ENCODE results near the gene AMBRA1.

The AMBRA1 gene, protein sequence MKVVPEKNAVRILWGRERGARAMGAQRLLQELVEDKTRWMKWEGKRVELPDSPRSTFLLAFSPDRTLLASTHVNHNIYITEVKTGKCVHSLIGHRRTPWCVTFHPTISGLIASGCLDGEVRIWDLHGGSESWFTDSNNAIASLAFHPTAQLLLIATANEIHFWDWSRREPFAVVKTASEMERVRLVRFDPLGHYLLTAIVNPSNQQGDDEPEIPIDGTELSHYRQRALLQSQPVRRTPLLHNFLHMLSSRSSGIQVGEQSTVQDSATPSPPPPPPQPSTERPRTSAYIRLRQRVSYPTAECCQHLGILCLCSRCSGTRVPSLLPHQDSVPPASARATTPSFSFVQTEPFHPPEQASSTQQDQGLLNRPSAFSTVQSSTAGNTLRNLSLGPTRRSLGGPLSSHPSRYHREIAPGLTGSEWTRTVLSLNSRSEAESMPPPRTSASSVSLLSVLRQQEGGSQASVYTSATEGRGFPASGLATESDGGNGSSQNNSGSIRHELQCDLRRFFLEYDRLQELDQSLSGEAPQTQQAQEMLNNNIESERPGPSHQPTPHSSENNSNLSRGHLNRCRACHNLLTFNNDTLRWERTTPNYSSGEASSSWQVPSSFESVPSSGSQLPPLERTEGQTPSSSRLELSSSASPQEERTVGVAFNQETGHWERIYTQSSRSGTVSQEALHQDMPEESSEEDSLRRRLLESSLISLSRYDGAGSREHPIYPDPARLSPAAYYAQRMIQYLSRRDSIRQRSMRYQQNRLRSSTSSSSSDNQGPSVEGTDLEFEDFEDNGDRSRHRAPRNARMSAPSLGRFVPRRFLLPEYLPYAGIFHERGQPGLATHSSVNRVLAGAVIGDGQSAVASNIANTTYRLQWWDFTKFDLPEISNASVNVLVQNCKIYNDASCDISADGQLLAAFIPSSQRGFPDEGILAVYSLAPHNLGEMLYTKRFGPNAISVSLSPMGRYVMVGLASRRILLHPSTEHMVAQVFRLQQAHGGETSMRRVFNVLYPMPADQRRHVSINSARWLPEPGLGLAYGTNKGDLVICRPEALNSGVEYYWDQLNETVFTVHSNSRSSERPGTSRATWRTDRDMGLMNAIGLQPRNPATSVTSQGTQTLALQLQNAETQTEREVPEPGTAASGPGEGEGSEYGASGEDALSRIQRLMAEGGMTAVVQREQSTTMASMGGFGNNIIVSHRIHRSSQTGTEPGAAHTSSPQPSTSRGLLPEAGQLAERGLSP (N-terminal part only)

DNA sequence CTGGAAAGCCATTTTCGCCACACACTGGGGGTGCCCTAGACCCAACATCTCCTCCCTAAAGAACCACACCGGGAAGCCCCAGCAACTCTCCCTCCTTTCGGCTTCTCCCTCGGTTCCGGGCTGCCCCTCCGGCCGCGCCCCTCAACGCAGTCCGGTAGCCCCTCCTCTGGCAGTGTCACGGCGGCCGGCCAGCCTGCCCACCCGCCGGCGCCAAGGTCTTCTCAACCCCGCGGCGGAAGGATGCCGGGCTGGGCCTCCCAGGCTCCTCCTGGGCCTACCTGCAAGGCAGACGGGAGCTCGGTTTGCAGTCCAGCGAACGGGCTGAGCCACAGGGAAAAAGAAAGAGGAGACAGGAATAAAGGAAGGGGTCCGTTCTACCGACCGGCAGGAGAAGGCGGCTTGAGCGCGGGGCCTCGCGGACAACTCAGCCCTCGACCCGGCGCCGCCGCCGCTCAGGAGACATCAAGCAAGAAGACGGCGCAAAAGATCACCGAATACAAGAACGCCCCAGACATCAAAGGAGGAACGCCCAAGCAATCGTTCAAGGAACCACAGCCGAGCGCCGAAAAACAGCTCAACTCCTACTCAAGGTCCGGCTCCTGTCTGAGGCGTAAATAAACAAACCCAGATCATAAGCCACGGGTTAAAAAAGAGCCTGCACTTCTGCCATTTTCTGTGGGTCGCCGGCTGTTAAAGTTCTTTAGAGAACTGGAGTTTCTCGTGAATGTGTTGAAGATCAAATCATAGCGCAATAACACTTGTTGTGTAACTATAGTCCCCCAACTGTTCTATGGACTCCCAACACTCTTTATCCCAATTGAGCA lies at the start of gene AMBRA1:
Gene AMBRA1 (minus strand): TSS at position 474 of the 824 bp plus-strand sequence. CDS start 45,643 bp downstream, outside the sequence.
- Histone ChIP-seq H3K27me3 (ENCODE audit: control insufficient read depth in 1 of 2, insufficient read depth in 2 of 2, low read length in 2 of 2) (no peaks in the 10 kb centered on the region), H3K4me1 (ENCODE audit: insufficient read depth, low read length) (peaks cover 30% of the 10 kb centered on the region), H3K36me3 (ENCODE audit: insufficient read depth, low read length) (no peaks in the 10 kb centered on the region), H3K9me3 (ENCODE audit: low read length) (no peaks in the 10 kb centered on the region), H3K4me3 (ENCODE audit: low read depth in 1 of 2, low read length in 2 of 2) (peak within 1 kb of the TSS; percentile 78 to 83), H3K9ac (ENCODE audit: low read length) (peak within 1 kb of the TSS; percentile 81), H3K27ac (ENCODE audit: low read depth, low read length) (peak within 1 kb of the TSS; percentile 86)

DNA sequence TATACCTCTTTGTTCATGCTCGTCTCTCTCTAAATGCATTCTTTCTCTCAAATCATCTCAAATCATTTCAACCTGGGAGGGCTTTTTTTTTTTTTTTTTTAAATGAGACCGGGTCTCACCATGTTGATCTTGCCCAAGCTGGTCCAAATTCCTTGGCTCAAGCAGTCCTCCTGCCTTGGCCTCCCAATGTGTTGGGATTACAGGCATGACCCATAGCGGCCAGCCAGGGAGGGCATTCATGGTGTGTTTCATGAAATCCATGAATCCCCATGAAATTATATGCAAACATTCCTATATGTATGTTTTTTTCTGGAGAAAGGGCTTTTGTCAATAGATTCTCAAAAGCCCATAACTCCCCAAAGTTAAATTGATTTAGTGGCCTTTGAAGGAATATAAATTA lies 49.7 kb upstream of the AMBRA1 start:
- H3K4me1 ChIP-seq (ENCODE audit: insufficient read depth, low read length) = no peaks in the 10 kb centered on the region
- H3K27ac ChIP-seq (ENCODE audit: low read depth, low read length) = no peak overlapping the region
- no peak overlapping the region for H3K9ac ChIP-seq (ENCODE audit: low read length)
- no peak overlapping the region for H3K4me3 ChIP-seq (ENCODE audit: low read depth in 1 of 2, low read length in 2 of 2)
- H3K9me3 ChIP-seq (ENCODE audit: low read length) = no peaks in the 10 kb centered on the region
- no peaks in the 10 kb centered on the region for H3K27me3 ChIP-seq (ENCODE audit: control insufficient read depth in 1 of 2, insufficient read depth in 2 of 2, low read length in 2 of 2)
- peaks cover 29% of the 10 kb centered on the region for H3K36me3 ChIP-seq (ENCODE audit: insufficient read depth, low read length)

DNA sequence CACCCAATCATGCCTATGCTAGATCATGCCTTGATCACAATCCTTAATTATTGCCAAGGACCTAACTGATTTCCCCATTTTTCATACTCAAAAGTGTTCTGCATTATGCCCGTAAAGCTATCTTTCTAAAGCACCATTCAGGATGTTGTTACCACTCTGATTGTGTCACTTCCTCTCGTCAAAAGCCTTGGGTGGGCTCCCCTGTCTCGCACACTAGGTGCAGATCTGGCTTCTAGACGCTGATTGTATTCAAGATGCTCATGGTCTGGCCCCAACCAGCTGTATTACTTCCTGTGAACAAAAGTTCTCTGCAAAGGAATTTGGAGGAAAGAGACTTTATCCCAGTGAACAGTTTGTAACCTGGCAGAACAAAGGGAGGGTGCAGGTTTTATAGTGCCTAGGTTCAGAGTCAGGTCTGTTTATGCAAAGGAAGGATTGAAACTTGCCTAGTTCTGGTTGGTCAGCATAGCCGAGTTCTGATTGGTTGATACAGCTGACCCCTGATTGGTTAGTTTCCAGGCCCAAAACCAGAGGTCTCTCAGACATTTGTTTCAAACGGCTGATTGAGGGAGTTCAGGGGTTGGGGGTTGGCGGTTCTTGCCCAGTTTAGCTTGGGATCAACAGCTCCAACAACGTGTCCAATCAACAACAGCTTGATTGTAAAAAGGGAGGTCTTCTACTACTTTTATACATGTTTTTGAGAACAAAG lies 49.0 kb upstream of the AMBRA1 start:
- Histone ChIP-seq H3K4me1 (ENCODE audit: insufficient read depth, low read length) (no peaks in the 10 kb centered on the region), H3K9ac (ENCODE audit: low read length) (no peak overlapping the region), H3K27ac (ENCODE audit: low read depth, low read length) (no peak overlapping the region), H3K9me3 (ENCODE audit: low read length) (no peaks in the 10 kb centered on the region), H3K36me3 (ENCODE audit: insufficient read depth, low read length) (peaks cover 25% of the 10 kb centered on the region), H3K27me3 (ENCODE audit: control insufficient read depth in 1 of 2, insufficient read depth in 2 of 2, low read length in 2 of 2) (no peaks in the 10 kb centered on the region), H3K4me3 (ENCODE audit: low read depth in 1 of 2, low read length in 2 of 2) (no peak overlapping the region)

DNA sequence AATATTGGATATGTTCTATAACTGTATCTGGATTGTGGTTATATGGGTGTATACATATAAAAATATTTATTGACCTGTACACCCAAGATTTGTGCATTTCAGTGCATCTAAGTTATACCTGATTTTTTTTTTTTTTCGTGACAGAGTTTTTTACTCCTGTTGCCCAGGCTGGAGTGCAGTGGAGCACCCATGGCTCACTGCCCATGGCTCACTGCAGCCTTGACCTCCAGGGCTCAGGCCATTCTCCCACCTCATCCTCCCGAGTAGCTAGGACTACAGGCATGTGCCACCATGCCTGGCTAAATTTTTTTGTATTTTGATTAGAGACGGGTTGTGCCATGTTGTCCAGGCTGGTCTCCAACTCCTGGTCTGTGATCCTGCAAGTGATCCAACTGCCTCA lies 47.8 kb upstream of the AMBRA1 start:
- Histone ChIP-seq H3K9me3 (ENCODE audit: low read length) (no peaks in the 10 kb centered on the region), H3K4me1 (ENCODE audit: insufficient read depth, low read length) (no peaks in the 10 kb centered on the region), H3K36me3 (ENCODE audit: insufficient read depth, low read length) (peaks cover 14% of the 10 kb centered on the region), H3K4me3 (ENCODE audit: low read depth in 1 of 2, low read length in 2 of 2) (no peak overlapping the region), H3K9ac (ENCODE audit: low read length) (no peak overlapping the region), H3K27ac (ENCODE audit: low read depth, low read length) (no peak overlapping the region), H3K27me3 (ENCODE audit: control insufficient read depth in 1 of 2, insufficient read depth in 2 of 2, low read length in 2 of 2) (no peaks in the 10 kb centered on the region)

DNA sequence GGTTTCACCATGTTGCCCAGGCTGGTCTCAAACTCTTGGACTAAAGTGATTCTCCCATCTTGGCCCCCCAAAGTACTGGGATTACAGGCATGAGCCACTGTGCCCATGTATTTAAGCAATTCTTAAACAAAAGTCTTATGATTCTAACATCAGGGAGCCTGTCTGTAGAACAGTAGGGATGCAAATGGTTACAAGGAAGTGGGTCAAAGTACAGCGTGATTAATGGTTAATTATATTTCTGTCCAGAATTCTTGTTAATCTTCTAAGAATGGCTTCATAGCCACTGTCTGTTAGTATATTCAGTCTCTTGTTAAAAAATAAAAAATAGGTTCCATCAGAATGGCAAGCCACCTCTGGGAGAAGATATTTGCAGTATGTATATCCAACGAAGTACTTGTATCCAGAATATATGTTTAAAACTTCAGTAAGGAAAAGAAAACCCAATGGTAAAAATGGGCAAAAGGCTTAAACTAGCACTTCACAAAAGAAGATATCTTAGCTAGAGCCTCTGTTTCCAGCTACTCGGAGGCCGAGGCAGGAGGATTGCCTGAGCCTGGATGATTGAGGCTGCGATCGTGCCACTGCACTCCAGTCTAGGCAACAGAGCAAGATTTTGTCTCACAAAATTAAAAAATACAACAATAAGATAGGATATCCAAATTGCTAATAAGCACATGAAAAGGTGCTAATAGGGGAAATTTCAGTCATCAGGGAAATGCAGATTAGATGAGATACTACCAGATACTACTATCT lies 46.4 kb upstream of the AMBRA1 start:
- Histone ChIP-seq H3K4me3 (ENCODE audit: low read depth in 1 of 2, low read length in 2 of 2) (no peak overlapping the region), H3K9me3 (ENCODE audit: low read length) (no peaks in the 10 kb centered on the region), H3K4me1 (ENCODE audit: insufficient read depth, low read length) (no peaks in the 10 kb centered on the region), H3K27ac (ENCODE audit: low read depth, low read length) (no peak overlapping the region), H3K36me3 (ENCODE audit: insufficient read depth, low read length) (no peaks in the 10 kb centered on the region), H3K27me3 (ENCODE audit: control insufficient read depth in 1 of 2, insufficient read depth in 2 of 2, low read length in 2 of 2) (no peaks in the 10 kb centered on the region), H3K9ac (ENCODE audit: low read length) (no peak overlapping the region)

DNA sequence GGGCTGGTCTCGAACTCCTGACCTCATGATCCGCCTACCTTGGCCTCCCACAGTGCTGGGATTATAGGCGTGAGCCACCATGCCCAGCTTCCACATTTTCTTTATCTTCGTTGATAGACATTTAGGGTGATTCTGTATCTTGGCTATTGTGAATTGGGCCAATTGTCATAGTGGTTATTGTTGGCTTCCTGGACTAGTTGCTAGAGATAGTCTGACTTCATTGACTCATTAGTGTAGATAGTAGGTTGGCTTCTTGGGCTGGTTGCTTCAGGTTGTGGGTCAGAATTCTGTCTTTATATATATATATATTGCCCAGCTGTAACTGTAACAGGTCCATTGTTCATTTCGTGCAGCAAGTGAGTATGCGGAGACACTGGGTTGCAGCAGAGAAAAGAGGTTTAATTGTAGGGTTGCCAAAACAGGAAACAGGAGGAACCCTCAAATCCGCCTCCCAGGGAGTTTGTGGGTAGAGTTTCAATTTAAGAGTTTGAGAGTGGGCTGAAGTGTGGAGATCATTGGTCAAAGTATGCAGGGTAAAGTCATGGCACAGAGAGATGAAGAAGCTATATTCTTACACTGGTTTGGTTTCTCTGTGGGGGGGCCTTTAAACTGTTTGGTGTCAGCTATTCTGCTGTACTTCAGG lies 45.5 kb upstream of the AMBRA1 start:
- Histone ChIP-seq H3K36me3 (ENCODE audit: insufficient read depth, low read length) (no peaks in the 10 kb centered on the region), H3K4me1 (ENCODE audit: insufficient read depth, low read length) (no peaks in the 10 kb centered on the region), H3K9me3 (ENCODE audit: low read length) (no peaks in the 10 kb centered on the region), H3K27me3 (ENCODE audit: control insufficient read depth in 1 of 2, insufficient read depth in 2 of 2, low read length in 2 of 2) (no peaks in the 10 kb centered on the region), H3K27ac (ENCODE audit: low read depth, low read length) (no peak overlapping the region), H3K4me3 (ENCODE audit: low read depth in 1 of 2, low read length in 2 of 2) (no peak overlapping the region), H3K9ac (ENCODE audit: low read length) (no peak overlapping the region)

DNA sequence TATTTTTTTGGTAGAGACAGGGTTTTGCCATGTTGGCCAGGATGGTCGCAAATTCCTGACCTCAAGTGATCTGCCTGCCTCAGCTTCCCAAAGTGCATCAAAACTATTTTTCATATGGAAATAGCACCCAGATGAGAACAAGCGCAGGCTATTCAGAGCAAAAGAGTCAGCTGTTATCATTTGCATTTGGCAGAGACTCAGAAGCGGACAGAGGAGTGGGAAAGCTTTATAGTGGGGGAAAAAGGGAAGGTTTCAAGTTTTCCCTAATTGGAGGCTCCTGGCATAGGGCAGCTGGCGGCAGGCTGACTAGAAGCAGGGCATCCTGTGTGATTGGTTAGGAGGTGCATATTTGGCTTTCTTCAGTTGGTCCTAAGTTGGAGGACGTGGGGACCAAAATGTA lies 43.7 kb upstream of the AMBRA1 start:
- Histone ChIP-seq H3K27ac (ENCODE audit: low read depth, low read length) (no peak overlapping the region), H3K9ac (ENCODE audit: low read length) (no peak overlapping the region), H3K4me3 (ENCODE audit: low read depth in 1 of 2, low read length in 2 of 2) (no peak overlapping the region), H3K9me3 (ENCODE audit: low read length) (no peaks in the 10 kb centered on the region), H3K36me3 (ENCODE audit: insufficient read depth, low read length) (no peaks in the 10 kb centered on the region), H3K27me3 (ENCODE audit: control insufficient read depth in 1 of 2, insufficient read depth in 2 of 2, low read length in 2 of 2) (no peaks in the 10 kb centered on the region), H3K4me1 (ENCODE audit: insufficient read depth, low read length) (no peaks in the 10 kb centered on the region)

DNA sequence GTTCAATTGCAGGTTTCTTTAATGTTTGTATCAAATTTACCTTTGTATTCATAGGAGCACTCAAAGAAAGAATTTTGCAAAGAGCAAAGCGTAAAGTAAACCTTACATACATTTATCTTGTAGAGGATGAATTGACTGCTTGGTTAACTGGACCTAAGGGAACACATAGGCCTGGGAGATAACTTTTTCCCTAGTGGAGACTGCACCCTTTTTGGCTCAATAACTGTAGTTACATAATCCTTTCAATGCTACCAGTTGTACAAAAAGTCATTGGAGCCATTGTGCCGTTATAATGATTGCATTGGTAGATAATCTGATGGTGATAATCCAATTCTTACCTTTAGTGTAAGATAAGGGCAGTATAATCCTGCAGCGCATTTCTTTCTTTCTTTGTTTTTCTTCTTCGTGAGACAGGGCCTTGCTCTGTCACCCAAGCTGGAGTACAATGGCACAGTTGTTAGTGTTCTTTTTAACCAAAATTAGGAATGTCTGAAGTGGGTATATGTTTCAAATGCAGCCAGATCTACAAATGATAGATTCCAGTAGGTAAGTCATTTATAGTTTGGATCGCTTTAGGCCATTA lies 41.8 kb upstream of the AMBRA1 start:
- no peak overlapping the region for H3K4me3 ChIP-seq (ENCODE audit: low read depth in 1 of 2, low read length in 2 of 2)
- H3K9ac ChIP-seq (ENCODE audit: low read length) = no peak overlapping the region
- no peaks in the 10 kb centered on the region for H3K9me3 ChIP-seq (ENCODE audit: low read length)
- no peaks in the 10 kb centered on the region for H3K27me3 ChIP-seq (ENCODE audit: control insufficient read depth in 1 of 2, insufficient read depth in 2 of 2, low read length in 2 of 2)
- no peaks in the 10 kb centered on the region for H3K4me1 ChIP-seq (ENCODE audit: insufficient read depth, low read length)
- H3K36me3 ChIP-seq (ENCODE audit: insufficient read depth, low read length) = peaks cover 4% of the 10 kb centered on the region
- H3K27ac ChIP-seq (ENCODE audit: low read depth, low read length) = no peak overlapping the region

DNA sequence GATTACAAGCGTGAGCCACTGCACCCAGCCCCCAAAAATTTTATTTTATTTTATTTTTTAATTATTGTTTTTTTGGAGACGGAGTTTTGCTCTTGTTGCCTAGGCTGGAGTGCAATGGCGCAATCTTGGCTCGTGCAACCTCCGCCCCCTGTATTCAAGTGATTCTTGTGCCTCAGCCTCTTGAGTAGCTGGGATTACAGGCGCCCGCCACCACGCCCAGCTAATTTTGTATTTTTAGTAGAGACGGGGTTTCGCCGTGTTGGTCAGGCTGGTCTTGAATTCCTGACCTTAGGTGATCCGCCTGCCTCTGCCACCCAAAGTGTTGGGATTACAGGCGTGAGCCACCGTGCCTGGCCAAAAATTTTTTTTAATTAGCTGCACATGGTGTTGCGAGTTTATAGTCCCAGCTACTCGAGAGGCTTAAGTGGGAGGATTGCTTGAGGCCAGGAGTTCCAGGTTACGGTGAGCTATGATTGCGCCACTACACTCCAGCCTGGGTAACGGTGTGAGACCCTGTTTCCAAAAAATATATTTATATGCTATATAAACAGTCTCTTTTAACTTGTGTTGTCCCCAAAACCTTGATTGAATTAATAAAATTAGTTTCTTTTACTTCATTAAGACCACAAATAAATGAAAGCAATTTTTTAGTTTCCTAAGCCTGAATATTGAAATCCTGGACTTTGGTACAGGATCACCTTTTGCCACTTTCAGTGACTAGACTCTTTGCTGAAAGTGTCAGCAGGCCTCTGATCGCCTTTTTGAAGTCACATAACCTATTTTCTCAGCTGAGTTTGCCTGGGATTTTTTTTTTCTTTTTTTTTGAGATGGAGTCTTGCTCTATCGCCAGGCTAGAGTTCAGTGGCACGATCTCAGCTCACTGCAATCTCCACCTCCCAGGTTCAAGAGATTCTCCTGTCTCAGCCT lies 39.7 kb upstream of the AMBRA1 start:
- H3K36me3 ChIP-seq (ENCODE audit: insufficient read depth, low read length) = peaks cover 18% of the 10 kb centered on the region
- no peaks in the 10 kb centered on the region for H3K9me3 ChIP-seq (ENCODE audit: low read length)
- H3K27me3 ChIP-seq (ENCODE audit: control insufficient read depth in 1 of 2, insufficient read depth in 2 of 2, low read length in 2 of 2) = no peaks in the 10 kb centered on the region
- no peak overlapping the region for H3K27ac ChIP-seq (ENCODE audit: low read depth, low read length)
- H3K4me1 ChIP-seq (ENCODE audit: insufficient read depth, low read length) = no peaks in the 10 kb centered on the region
- no peak overlapping the region for H3K9ac ChIP-seq (ENCODE audit: low read length)
- no peak overlapping the region for H3K4me3 ChIP-seq (ENCODE audit: low read depth in 1 of 2, low read length in 2 of 2)

Measured in muscle layer of colon (tissue), 2 donors.